Astrocyte (in vitro differentiated cells and primary cell): ENCODE measurements around the gene MUC6.

Experiments
- CTCF ChIP-seq: IDR thresholded peaks from 2 replicates; pipeline ENCODE4 v1.5.1; 2011; ENCODE audit warnings: low read depth, mild to moderate bottlenecking, inconsistent platforms, low read length, moderate library complexity; ENCODE audit not compliant: insufficient read depth
- EZH2 ChIP-seq: IDR thresholded peaks from 2 replicates; pipeline ENCODE4 v1.6.1; 2012; ENCODE audit warnings: mild to moderate bottlenecking, low read length, inconsistent platforms; ENCODE audit not compliant: insufficient read depth

- TF ChIP-seq CTCF (no peak), EZH2 (no peak)
Observed at GRCh38 chr11:986952-987305, 49.6 kb downstream of the MUC6 start.
